ENCODE results near the gene LRRC72. TPM values are rescaled to one million over a fixed set of nuclear protein-coding genes. Genes with fewer than 3 reads are reported as not detected.
"Not testable (repeated sequence)": the region's sequence is repeated elsewhere in the genome, so short reads cannot be mapped to it uniquely, and the experiment has no call there.

LRRC72 gene
- not detected in 2 replicates for total RNA-seq (2014; rRNA removed; shearing (Covaris generic))

GRCh38 chr7:16526742-16527540, at the start of gene LRRC72:
Gene LRRC72 (plus strand): TSS chr7:16526825. CDS start chr7:16526953, 128 bp downstream.
- no peak for DNase-seq (ENCODE audit: low read depth)

DNA sequence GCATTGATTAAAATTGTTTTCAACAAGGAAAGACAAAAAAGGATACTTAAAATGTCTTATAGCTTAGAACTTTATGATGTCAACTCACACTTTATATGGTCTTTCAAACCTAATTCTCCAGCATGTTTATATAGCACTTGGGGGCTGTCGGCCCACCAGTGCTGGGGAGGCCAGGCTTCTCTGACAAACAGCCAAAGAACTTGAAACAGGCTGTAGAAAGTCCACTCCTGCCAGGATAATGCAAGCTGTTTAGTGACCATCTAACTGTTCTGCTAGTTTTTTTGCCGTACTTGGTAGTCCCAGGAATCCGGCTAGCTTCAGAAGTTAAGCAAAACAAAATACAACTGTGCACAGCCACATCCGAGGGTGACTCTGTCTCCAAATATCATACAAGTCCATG, 47.5 kb upstream of the LRRC72 start:
- no peak for DNase-seq (ENCODE audit: low read depth)

DNA sequence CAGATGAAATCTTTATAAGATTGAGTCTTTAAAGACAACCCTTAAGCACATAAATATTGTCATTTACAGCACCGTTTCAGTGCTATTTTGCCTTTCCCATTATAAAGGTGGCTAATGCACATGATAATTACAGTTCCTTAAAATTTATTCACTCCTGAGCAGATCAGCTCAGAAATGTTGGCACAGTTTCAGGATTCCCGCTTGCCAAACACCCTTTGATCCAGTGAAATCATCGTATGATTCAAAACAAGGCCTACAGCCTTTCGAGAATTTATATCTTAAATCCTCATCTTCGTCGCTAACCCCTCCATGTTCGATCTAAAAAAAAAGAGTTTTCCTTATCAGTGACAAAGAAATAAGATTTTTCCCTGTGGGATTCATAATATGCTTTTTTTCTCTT, 47.0 kb upstream of the LRRC72 start:
- DNase-seq (ENCODE audit: low read depth): no peak

DNA sequence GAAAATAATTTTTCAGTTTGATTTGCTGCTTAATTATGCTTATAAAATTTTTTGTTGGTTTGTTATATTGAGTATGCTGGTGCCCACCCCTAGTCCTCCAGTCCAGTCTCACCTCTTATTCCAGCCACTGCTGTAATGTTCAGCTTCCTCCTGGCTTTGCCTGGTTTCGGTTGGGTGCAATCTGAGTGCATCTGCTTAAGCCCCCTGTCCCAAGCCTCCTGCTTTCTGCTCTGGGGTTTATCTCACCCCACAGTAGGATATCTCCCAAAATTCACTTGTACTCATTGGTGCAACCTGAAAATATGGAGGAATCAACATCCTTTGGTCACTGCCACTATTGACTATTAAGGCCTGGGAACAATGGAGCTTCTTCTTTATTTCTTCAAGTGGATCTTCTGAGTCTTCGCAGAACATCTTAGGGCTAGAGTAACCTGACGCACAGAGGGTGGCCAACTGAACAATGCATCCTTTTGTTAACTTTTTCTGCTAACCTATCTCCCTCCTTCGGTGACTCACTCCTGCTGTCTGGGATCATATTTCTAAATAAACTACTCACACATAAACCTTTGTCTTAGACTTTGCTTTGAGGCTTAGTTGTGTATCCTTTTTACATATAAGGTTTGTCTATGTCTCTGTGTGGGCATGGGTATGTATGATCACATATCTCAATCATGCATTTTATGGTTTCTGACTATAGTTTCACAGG, 42.0 kb upstream of the LRRC72 start:
- DNase-seq (ENCODE audit: low read depth): peak; percentile 91

GRCh38 chr7:16491148-16491547, 35.5 kb upstream of the LRRC72 start:
- DNase-seq (ENCODE audit: low read depth): peak; percentile 67

GRCh38 chr7:16492513-16493062, 34.0 kb upstream of the LRRC72 start:
- DNase-seq (ENCODE audit: low read depth): peak; percentile 55

DNA sequence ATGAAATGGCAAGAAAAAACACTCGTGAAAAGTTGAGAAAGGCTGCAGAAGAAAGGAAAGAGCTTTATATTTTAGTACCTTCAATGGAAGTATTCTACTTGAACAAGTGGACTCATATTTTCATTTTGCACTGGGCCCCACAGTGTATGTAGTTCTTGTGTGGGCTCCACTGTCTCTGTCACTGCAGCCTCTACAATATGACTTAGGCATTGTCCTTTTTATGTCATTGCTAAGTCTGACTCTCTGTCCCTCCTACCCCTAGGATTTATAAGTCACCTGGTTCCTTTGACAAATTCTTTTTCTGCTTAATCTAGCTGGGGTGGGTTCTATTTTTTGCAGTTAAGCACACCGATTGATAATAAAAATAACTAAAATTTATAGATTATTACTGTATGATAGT, 33.4 kb upstream of the LRRC72 start:
- DNase-seq (ENCODE audit: low read depth): no peak

GRCh38 chr7:16494551-16494950, 32.1 kb upstream of the LRRC72 start:
- DNase-seq (ENCODE audit: low read depth): no peak

GRCh38 chr7:16494955-16495719, 31.5 kb upstream of the LRRC72 start:
- DNase-seq (ENCODE audit: low read depth): no peak

DNA sequence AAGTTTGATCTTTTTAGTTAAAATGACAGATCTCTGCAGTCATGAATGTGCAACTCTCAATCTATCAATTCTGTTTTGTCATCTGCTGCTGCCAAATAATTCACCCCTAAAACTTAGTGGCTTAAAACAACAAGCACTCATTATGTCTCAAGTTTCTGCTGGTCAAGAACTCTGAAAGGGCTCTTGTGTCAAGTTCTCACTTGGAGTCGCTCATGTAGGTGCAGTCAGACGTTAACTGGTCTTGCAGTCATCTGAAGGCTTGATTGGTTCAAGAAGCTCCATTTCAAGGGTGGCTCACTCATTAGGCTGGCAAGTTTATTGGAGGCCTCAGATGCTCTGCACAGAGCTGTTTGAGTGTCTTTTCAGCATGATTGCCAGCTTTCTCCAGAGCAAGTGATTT, 28.5 kb upstream of the LRRC72 start:
- DNase-seq (ENCODE audit: low read depth): no peak

- no peak for DNase-seq (ENCODE audit: low read depth)
Measured at GRCh38 chr7:16502303-16502702, 24.3 kb upstream of the LRRC72 start.

DNA sequence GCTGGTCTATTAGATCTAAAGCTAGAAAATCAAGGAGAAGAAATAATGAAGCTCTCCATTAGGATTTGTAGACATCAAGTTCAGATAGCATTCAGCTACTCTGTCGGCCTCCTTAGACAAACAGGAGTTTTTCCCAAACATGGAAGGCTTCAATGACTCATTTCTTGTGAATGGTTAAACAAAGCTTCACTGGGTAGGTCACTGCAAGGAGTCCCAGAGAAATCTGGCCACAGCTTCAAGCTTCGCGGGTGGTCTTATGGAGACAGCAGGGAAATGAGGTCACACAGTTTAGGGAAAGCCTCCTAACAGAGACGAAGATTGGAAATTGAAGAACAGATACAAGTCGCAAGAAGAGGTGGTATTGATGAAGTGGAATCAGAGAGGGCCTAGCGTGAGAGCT, 22.6 kb upstream of the LRRC72 start:
- DNase-seq (ENCODE audit: low read depth): peak; percentile 44

GRCh38 chr7:16506422-16506821, 20.2 kb upstream of the LRRC72 start:
- not testable (repeated sequence) for DNase-seq (ENCODE audit: low read depth)

- peak; percentile 34 for DNase-seq (ENCODE audit: low read depth)
Measured at GRCh38 chr7:16509829-16510228, 16.8 kb upstream of the LRRC72 start.

DNA sequence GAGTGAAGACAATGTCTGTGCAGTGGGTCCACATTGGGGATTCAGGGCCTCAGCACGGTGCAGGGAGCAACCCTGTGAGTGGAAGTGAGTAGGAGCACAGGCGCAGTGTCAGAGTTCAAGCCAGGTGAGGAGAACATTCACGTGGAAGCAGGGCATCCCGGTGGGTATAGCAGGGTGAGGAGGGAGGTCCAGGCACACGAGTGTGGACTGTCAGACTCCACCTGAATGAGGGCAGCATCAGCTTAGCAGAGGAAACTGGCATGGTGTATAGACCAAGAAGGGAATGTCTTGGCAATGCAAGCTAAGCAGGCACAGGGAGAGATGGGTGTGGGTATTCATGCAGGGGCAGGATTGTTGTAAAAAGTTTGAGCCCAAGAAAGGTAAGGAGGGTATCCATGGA, 15.3 kb upstream of the LRRC72 start:
- no peak for DNase-seq (ENCODE audit: low read depth)

- no peak for DNase-seq (ENCODE audit: low read depth)
Measured at GRCh38 chr7:16512097-16512496, 14.5 kb upstream of the LRRC72 start.

DNA sequence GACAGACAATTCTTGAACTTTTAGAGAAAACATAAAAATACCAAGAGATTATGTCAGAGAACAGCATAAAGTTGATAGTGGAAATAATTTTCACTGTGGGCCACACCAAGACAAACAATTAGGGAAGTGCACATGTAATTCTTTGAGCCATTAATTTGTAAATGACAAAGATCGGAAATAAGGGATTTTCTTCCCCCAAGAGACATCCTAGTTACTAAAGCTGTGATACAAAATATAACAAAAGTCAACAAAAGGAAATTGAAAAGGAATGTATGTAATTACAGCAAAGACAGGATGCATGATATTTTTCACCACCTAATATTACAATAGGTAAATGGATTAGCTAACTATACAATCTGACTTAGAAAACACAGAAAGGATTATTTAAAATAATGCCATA, 12.4 kb upstream of the LRRC72 start:
- no peak for DNase-seq (ENCODE audit: low read depth)

DNA sequence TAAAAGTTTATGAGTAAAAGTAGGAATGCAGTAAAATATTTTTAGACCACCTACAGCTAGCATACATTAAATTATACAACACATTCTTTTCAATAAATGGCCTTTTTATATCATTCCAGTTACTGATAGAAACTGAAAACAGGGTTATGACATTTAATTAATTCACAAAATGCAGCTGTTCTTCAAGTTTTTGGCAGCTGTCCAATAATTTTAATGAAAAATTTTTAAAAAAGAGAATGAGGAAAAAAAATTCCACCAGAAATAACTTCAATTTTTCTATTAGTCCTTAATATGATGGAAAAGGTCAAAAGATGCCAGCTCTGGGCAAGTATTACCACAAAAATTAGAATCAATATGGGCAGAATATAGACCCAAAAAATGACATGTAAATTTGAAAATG, 11.9 kb upstream of the LRRC72 start:
- no peak for DNase-seq (ENCODE audit: low read depth)

GRCh38 chr7:16515785-16516685, 10.6 kb upstream of the LRRC72 start:
- DNase-seq (ENCODE audit: low read depth): no peak

DNA sequence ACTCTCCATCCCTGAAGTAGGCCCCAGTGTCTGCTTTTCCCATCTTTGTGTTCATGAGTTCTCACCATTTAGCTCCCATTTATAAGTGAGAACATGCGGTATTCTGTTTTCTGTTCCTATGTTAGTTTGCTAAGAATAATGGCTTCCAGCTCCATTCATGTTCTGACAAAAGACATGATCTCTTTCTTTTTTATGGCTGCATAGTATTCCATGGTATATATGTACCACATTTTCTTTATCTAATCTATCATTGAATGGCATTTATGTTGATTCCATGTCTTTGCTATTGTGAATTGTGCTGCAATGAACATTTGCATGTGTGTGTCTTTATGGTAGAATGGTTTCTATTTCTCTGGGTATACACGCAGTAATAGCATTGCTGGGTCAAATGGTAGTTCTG, 6.6 kb upstream of the LRRC72 start:
- not testable (repeated sequence) for DNase-seq (ENCODE audit: low read depth)

DNA sequence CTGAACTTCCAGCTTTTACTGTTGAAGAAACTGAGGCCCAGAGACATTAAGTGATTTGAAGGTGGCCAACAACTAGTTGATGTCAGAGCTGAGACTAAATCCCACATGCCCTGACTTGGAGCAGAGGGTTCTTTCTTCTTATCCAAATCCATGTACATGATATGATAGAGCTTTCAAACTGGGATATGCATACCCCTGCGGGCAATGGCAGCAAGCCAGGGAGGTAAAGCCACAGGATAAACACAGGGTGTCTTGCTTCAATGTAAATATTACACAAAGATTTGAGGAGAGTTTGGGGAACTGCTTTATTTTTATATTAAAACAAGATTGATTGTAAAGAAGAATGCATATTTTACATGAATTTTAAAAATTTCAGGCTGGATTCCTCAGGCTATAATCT, 2.3 kb upstream of the LRRC72 start:
- DNase-seq (ENCODE audit: low read depth): peak; percentile 5
